ENCODE results near the gene PMEPA1. TPM values are rescaled to one million over a fixed set of nuclear protein-coding genes. Genes with fewer than 3 reads are reported as not detected.

The PMEPA1 gene
- total RNA-seq, 2 experiments from 2014 or later, result 1.4 to 3.7 TPM

DNA sequence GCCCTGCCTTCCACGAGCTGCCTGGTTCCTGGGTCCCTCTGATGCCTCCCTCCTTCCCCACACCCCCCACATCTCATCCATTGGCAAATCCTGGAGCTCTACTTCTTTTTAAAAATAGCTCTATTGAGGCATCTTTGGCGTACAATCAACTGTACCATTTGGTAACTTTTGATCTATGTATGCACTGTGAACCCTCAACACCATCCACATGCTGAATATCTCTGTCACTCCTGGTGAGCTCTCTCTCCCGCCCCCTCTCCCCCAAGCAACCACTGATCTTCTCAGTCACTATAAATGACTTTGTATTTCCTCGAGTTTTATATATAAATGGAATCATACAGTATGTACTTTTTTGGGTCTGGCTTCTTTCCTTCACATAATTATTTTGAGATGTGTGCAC lies 22.4 kb upstream of the PMEPA1 start:
- intact Hi-C loops (cut with micrococcal nuclease; ENCODE audit: unreplicated experiment), result no loop called here
- no peak overlapping the region for H3K4me2 ChIP-seq (ENCODE audit: low read length)
- no TSS peak for BruUV-seq (replicated peaks)

DNA sequence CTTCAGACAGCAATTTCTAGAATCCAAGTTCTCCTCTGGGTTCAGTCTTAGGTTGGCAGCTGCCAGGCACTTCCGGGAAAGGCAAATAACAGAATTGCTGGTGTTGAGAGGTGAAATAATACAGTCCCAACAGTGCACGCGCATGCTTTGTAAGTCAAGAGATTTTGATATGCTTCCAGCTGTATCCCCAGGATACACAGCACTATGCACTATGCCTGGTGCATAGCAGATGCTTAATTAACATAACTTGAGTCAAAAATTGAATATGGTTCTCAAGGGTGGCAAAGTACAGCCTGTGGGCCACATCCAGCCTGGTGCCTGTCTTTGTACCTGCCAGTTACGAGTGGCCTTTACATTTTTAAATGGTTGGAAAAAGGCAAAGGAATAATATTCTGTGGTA lies 18.9 kb upstream of the PMEPA1 start:
- H3K4me2 ChIP-seq (ENCODE audit: low read length), result no peak overlapping the region
- POLR2A ChIA-PET, result no interaction called here
- no peak overlapping the region for H2AFZ ChIP-seq (ENCODE audit: low read length)
- H3K36me3 ChIP-seq (ENCODE audit: insufficient read depth, low read length), result no peaks in the 10 kb centered on the region
- H3K4me3 ChIP-seq (ENCODE audit: low read depth, low read length, poor library complexity, severe bottlenecking), result no peak overlapping the region
- TF ChIP-seq, protein P1, sequence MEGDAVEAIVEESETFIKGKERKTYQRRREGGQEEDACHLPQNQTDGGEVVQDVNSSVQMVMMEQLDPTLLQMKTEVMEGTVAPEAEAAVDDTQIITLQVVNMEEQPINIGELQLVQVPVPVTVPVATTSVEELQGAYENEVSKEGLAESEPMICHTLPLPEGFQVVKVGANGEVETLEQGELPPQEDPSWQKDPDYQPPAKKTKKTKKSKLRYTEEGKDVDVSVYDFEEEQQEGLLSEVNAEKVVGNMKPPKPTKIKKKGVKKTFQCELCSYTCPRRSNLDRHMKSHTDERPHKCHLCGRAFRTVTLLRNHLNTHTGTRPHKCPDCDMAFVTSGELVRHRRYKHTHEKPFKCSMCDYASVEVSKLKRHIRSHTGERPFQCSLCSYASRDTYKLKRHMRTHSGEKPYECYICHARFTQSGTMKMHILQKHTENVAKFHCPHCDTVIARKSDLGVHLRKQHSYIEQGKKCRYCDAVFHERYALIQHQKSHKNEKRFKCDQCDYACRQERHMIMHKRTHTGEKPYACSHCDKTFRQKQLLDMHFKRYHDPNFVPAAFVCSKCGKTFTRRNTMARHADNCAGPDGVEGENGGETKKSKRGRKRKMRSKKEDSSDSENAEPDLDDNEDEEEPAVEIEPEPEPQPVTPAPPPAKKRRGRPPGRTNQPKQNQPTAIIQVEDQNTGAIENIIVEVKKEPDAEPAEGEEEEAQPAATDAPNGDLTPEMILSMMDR (conservative IDR thresholded peaks at IDR 0.05; ENCODE audit: low read length), result no peak
- no peak for TF ChIP-seq EZH2phosphoT487 (IDR thresholded peaks at IDR 0.05; ENCODE audit: borderline replicate concordance, low read depth, low read length)
- no peaks in the 10 kb centered on the region for H4K20me1 ChIP-seq (ENCODE audit: insufficient read depth, low read length)
- H3K79me2 ChIP-seq (ENCODE audit: insufficient read depth, low read depth, low read length), result no peaks in the 10 kb centered on the region
- no peaks in the 10 kb centered on the region for H3K9me3 ChIP-seq (ENCODE audit: low read length)
- H3K4me1 ChIP-seq (ENCODE audit: insufficient read depth, low read length, poor library complexity, severe bottlenecking), result no peaks in the 10 kb centered on the region
- intact Hi-C loops (cut with micrococcal nuclease; ENCODE audit: unreplicated experiment), result no loop called here
- CTCF ChIA-PET (ENCODE audit: unreplicated experiment), result no interaction called here
- BruUV-seq (replicated peaks), result no TSS peak
- no peak for DNase-seq (ENCODE audit: low spot score)
- H3K9me2 ChIP-seq (ENCODE audit: insufficient read depth, low read length), result no peaks in the 10 kb centered on the region
- no peak overlapping the region for H3K27ac ChIP-seq (ENCODE audit: low read depth, low read length, poor library complexity, severe bottlenecking)

More for the DNA sequence above, 22.4 kb upstream of the PMEPA1 start:
- Histone ChIP-seq H3K79me2 (ENCODE audit: insufficient read depth, low read depth, low read length) (no peaks in the 10 kb centered on the region), H3K9me2 (ENCODE audit: insufficient read depth, low read length) (no peaks in the 10 kb centered on the region), H3K27ac (ENCODE audit: low read depth, low read length, poor library complexity, severe bottlenecking) (no peak overlapping the region), H4K20me1 (ENCODE audit: insufficient read depth, low read length) (no peaks in the 10 kb centered on the region), H3K4me3 (ENCODE audit: low read depth, low read length, poor library complexity, severe bottlenecking) (no peak overlapping the region), H2AFZ (ENCODE audit: low read length) (no peak overlapping the region), H3K36me3 (ENCODE audit: insufficient read depth, low read length) (no peaks in the 10 kb centered on the region), H3K4me1 (ENCODE audit: insufficient read depth, low read length, poor library complexity, severe bottlenecking) (no peaks in the 10 kb centered on the region), H3K9me3 (ENCODE audit: low read length) (no peaks in the 10 kb centered on the region)
- CTCF ChIA-PET (ENCODE audit: unreplicated experiment), result interaction anchor here (0.6 kb wide), 1 partner anchor 76 kb away, joined by 3 read pairs; no protein-coding TSS in a partner anchor
- TF ChIP-seq EZH2phosphoT487 (IDR thresholded peaks at IDR 0.05; ENCODE audit: borderline replicate concordance, low read depth, low read length), result no peak
- TF ChIP-seq, protein P1 (conservative IDR thresholded peaks at IDR 0.05; ENCODE audit: low read length), result no peak
- no peak for DNase-seq (ENCODE audit: low spot score)
- POLR2A ChIA-PET, result no interaction called here

DNA sequence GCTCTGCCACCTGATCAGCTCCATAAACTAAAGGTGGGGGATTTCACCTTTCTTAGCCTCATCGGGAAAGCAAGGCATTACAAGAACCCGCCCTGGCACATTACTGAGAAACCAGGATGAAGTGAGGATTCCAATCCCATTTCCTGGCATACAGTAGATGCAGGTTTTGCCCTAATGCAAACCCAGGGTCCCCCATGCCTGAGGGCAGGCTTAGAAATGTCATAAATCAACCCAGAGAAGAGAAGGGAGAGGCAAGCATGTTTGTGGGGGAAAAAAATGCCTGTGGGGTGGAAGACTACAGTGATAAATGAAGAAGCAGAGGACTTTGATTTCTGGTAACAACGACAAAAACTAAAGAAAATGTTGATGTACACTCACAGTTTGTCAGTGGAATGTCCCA lies 18.0 kb upstream of the PMEPA1 start:
- no peaks in the 10 kb centered on the region for H3K4me1 ChIP-seq (ENCODE audit: insufficient read depth, low read length, poor library complexity, severe bottlenecking)
- no peaks in the 10 kb centered on the region for H3K9me3 ChIP-seq (ENCODE audit: low read length)
- H3K9me2 ChIP-seq (ENCODE audit: insufficient read depth, low read length), result no peaks in the 10 kb centered on the region
- H3K79me2 ChIP-seq (ENCODE audit: insufficient read depth, low read depth, low read length), result no peaks in the 10 kb centered on the region
- CTCF ChIA-PET (ENCODE audit: unreplicated experiment), result no interaction called here
- POLR2A ChIA-PET, result interaction anchor here (0.7 kb wide), 1 partner anchor 45 kb away, joined by 3 read pairs; no protein-coding TSS in a partner anchor
- TF ChIP-seq EZH2phosphoT487 (IDR thresholded peaks at IDR 0.05; ENCODE audit: borderline replicate concordance, low read depth, low read length), result no peak
- TF ChIP-seq, protein P1 (conservative IDR thresholded peaks at IDR 0.05; ENCODE audit: low read length), result no peak
- intact Hi-C loops (cut with micrococcal nuclease; ENCODE audit: unreplicated experiment), result no loop called here
- DNase-seq (ENCODE audit: low spot score), result no peak
- no peak overlapping the region for H3K4me3 ChIP-seq (ENCODE audit: low read depth, low read length, poor library complexity, severe bottlenecking)
- H2AFZ ChIP-seq (ENCODE audit: low read length), result no peak overlapping the region
- no peak overlapping the region for H3K27ac ChIP-seq (ENCODE audit: low read depth, low read length, poor library complexity, severe bottlenecking)
- BruUV-seq (replicated peaks), result no TSS peak
- no peaks in the 10 kb centered on the region for H3K36me3 ChIP-seq (ENCODE audit: insufficient read depth, low read length)
- no peak overlapping the region for H3K4me2 ChIP-seq (ENCODE audit: low read length)
- no peaks in the 10 kb centered on the region for H4K20me1 ChIP-seq (ENCODE audit: insufficient read depth, low read length)

Measured in OCI-LY7 (cell line).